Epithelial cell of esophagus (primary cell): Measurements from ENCODE around the gene BCO1.

ENCODE experiments used
- DNase-seq: peaks from one replicate; pipeline ENCODE4 v3.0.0; 2010; ENCODE audit warnings: low read depth
- H3K4me3 ChIP-seq: 2 replicates; pipeline ENCODE4 v1.5.1; 2011; ENCODE audit warnings: mild to moderate bottlenecking, low read length, control low read depth
- TF ChIP-seq, protein P1 (sequence below): IDR thresholded peaks from 2 replicates; pipeline ENCODE4 v1.5.1; 2011; ENCODE audit warnings: low read depth, mild to moderate bottlenecking, low read length, control low read depth, inconsistent platforms; ENCODE audit not compliant: insufficient read depth; ENCODE audit errors: missing control alignments

Gene BCO1

GRCh38 chr16:81261049-81261648 is 22.7 kb downstream of the BCO1 start:
- no peak overlapping the region for H3K4me3 ChIP-seq
- peak; percentile 42 for DNase-seq
- TF ChIP-seq, protein P1, sequence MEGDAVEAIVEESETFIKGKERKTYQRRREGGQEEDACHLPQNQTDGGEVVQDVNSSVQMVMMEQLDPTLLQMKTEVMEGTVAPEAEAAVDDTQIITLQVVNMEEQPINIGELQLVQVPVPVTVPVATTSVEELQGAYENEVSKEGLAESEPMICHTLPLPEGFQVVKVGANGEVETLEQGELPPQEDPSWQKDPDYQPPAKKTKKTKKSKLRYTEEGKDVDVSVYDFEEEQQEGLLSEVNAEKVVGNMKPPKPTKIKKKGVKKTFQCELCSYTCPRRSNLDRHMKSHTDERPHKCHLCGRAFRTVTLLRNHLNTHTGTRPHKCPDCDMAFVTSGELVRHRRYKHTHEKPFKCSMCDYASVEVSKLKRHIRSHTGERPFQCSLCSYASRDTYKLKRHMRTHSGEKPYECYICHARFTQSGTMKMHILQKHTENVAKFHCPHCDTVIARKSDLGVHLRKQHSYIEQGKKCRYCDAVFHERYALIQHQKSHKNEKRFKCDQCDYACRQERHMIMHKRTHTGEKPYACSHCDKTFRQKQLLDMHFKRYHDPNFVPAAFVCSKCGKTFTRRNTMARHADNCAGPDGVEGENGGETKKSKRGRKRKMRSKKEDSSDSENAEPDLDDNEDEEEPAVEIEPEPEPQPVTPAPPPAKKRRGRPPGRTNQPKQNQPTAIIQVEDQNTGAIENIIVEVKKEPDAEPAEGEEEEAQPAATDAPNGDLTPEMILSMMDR: peak; percentile 71

DNA sequence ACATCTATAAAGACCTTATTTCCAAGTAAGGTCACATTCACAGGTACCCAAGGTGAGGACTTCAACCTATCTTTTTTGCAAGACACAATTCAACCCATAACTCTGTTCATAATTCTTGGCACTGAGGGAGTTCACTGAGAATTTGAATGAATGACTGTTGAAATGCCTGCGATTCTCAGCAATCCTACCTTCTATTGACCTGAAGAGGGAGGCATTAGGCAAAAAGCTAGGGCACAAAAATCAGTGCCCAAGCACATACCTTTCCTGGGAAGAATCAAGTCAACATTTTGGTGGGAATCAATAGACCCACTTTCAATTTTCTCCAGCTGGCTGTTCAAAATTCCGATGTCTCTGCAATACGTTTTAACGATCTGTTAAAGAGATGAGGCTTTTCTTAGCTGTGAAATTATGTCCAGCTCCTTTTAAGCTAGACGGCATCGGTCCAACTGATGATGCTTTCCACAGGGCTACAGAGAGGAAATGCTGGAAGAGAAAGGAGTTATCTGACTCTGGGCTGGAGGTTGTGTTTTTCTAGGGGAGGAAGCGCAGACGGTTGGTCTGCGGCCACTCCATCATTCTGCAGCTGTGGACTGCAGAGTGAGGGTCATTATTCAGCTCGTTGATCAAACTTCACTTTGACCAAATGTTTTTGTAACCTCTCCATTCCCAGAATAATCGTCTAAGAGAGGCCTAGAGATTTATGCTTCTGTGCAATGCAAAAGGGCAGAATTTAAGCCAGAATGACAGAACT is 25.2 kb downstream of the BCO1 start:
- no peak overlapping the region for H3K4me3 ChIP-seq

DNA sequence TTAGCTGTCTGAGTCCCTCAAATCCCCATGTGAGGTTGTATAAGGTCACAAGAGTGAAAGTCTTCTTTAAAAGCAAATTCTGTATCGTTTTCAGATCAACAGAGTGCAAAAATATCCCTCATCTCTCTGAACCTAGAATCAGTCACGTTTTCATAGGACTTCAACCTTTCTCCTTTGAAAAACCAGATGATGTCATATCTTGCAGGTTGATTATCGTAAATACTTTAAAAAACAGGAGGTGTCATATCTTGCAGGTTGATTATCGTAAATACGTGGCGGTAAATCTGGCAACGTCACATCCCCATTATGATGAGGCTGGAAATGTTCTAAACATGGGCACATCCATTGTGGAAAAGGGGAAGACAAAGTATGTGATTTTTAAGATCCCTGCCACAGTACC is 25.9 kb downstream of the BCO1 start:
- H3K4me3 ChIP-seq: no peak overlapping the region
- no peak for DNase-seq
- TF ChIP-seq, protein P1: no peak

More for the DNA sequence above, 25.2 kb downstream of the BCO1 start:
- TF ChIP-seq, protein P1: peak; percentile 65
- DNase-seq: peak; percentile 46

- TF ChIP-seq, protein P1: no peak
- no peak for DNase-seq
- H3K4me3 ChIP-seq: no peak overlapping the region
Measured at GRCh38 chr16:81265052-81265451, 26.6 kb downstream of the BCO1 start.

GRCh38 chr16:81265658-81266451 is 27.4 kb downstream of the BCO1 start:
- DNase-seq: no peak
- no peak overlapping the region for H3K4me3 ChIP-seq
- TF ChIP-seq, protein P1: no peak

GRCh38 chr16:81266680-81267095 is 28.2 kb downstream of the BCO1 start:
- H3K4me3 ChIP-seq: no peak overlapping the region
- peak; percentile 77 for DNase-seq
- TF ChIP-seq, protein P1: no peak
